CD14-positive monocyte (primary cell): ENCODE results near the gene SECISBP2L. TPM values are rescaled to one million over a fixed set of nuclear protein-coding genes. Genes with fewer than 3 reads are reported as not detected.

Source experiments
- DNase-seq, 3 donors: peaks; one replicate each; pipeline ENCODE4 v3.0.0-alpha.2; 2011 to 2022
- H2AFZ ChIP-seq: 2 replicates; pipeline ENCODE4 v1.6.0; 2012; ENCODE audit warnings: mild to moderate bottlenecking, low read depth, low read length, inconsistent platforms; ENCODE audit not compliant: insufficient read depth, poor library complexity, severe bottlenecking
- H3K27ac ChIP-seq, 2 donors: 1 replicate in 1 of 2; 2 replicates in 1 of 2; pipeline ENCODE4 v1.5.1; 2012 to 2013; ENCODE audit warnings: low read length in 2 of 2, control low read depth in 1 of 2, inconsistent platforms in 1 of 2, low read depth in 1 of 2, mild to moderate bottlenecking in 1 of 2
- H3K27me3 ChIP-seq, 2 donors: one replicate each; pipeline versions ENCODE4 v1.6.0 to v1.6.1; 2011 to 2013; ENCODE audit warnings: low read length in 2 of 2; ENCODE audit not compliant: control insufficient read depth in 2 of 2, insufficient read depth in 2 of 2
- H3K36me3 ChIP-seq, 2 donors: replicated peaks in 1 of 2; 1 replicate in 1 of 2; 2 replicates in 1 of 2; pipeline versions ENCODE4 v1.5.1 to v1.6.1; 2012 to 2013; ENCODE audit warnings: low read length in 2 of 2, control low read depth in 1 of 2, inconsistent platforms in 1 of 2, mild to moderate bottlenecking in 1 of 2; ENCODE audit not compliant: insufficient read depth in 2 of 2, control insufficient read depth in 1 of 2
- H3K4me1 ChIP-seq, 2 donors: 1 replicate in 1 of 2; 2 replicates in 1 of 2; pipeline versions ENCODE4 v1.5.1 to v1.6.1; 2012 to 2013; ENCODE audit warnings: low read length in 2 of 2, control low read depth in 1 of 2, inconsistent platforms in 1 of 2, mild to moderate bottlenecking in 1 of 2, moderate library complexity in 1 of 2; ENCODE audit not compliant: insufficient read depth in 2 of 2, control insufficient read depth in 1 of 2
- H3K4me2 ChIP-seq: replicated peaks from 2 replicates; pipeline ENCODE3; 2012; ENCODE audit warnings: low read length, moderate library complexity, mild to moderate bottlenecking; ENCODE audit not compliant: poor library complexity, severe bottlenecking; ENCODE audit errors: extremely low read depth
- H3K4me3 ChIP-seq, 3 experiments: fragments of 200-600 bp in 1 of 3; sonication (generic) in 1 of 3; replicated peaks in 1 of 3; 1 replicate in 2 of 3; 2 replicates in 1 of 3; pipeline ENCODE4 v1.5.1; 2011 to 2013; ENCODE audit warnings: low read length in 3 of 3, mild to moderate bottlenecking in 3 of 3, control low read depth in 2 of 3, low read depth in 2 of 3, inconsistent platforms in 1 of 3, moderate library complexity in 1 of 3
- H3K79me2 ChIP-seq: 2 replicates; pipeline ENCODE4 v1.6.0; 2012; ENCODE audit warnings: mild to moderate bottlenecking, control low read depth, inconsistent platforms, low read length, moderate library complexity; ENCODE audit not compliant: insufficient read depth
- H3K9ac ChIP-seq: 2 replicates; pipeline ENCODE4 v1.6.0; 2017; ENCODE audit warnings: low read length, mild to moderate bottlenecking; ENCODE audit not compliant: insufficient read depth, poor library complexity, severe bottlenecking
- H3K9me3 ChIP-seq, 2 donors: replicated peaks in 1 of 2; 1 replicate in 1 of 2; 2 replicates in 1 of 2; pipeline versions ENCODE4 v1.5.1 to v1.6.1; 2012 to 2013; ENCODE audit warnings: low read length in 2 of 2, control low read depth in 1 of 2; ENCODE audit not compliant: control insufficient read depth in 1 of 2, insufficient read depth in 1 of 2
- H4K20me1 ChIP-seq: 2 replicates; pipeline ENCODE4 v1.6.0; 2012; ENCODE audit warnings: mild to moderate bottlenecking, low read length, control low read depth, moderate library complexity; ENCODE audit not compliant: insufficient read depth
- H3K27ac Mint-ChIP-seq, 7 donors: one replicate each; pipeline ENCODE4 v1.8.0; 2020; ENCODE audit warnings: mild to moderate bottlenecking in 7 of 7, mixed read lengths in 7 of 7, moderate library complexity in 6 of 7, inconsistent platforms in 2 of 7
- H3K27me3 Mint-ChIP-seq, 3 donors: one replicate each; pipeline ENCODE4 v1.8.0; 2021 to 2022; ENCODE audit warnings: low read depth in 3 of 3, mild to moderate bottlenecking in 3 of 3, mixed read lengths in 3 of 3, moderate library complexity in 3 of 3, inconsistent platforms in 1 of 3
- H3K36me3 Mint-ChIP-seq, 2 donors: one replicate each; pipeline ENCODE4 v1.8.0; 2020; ENCODE audit warnings: mixed read lengths in 2 of 2, inconsistent platforms in 1 of 2, mild to moderate bottlenecking in 1 of 2
- H3K4me1 Mint-ChIP-seq: one replicate; pipeline ENCODE4 v1.8.0; 2020; ENCODE audit warnings: mild to moderate bottlenecking, mixed read lengths
- H3K4me3 Mint-ChIP-seq, 2 donors: one replicate each; pipeline ENCODE4 v1.8.0; 2020; ENCODE audit warnings: mild to moderate bottlenecking in 2 of 2, mixed read lengths in 2 of 2, moderate library complexity in 1 of 2
- H3K9me3 Mint-ChIP-seq, 7 donors: one replicate each; pipeline ENCODE4 v1.8.0; 2020 to 2022; ENCODE audit warnings: mixed read lengths in 7 of 7, mild to moderate bottlenecking in 6 of 7, moderate library complexity in 6 of 7, inconsistent platforms in 2 of 7
- CTCF ChIP-seq: fragments of 200-600 bp; IDR thresholded peaks from one replicate; pipeline ENCODE4 v1.8.0; 2022; ENCODE audit warnings: antibody characterized with exemption, mild to moderate bottlenecking
- WGBS: methylation state at CpG from one replicate; pipeline ENCODE4 v1.1.5; 2013; ENCODE audit warnings: missing lambda C conversion rate; ENCODE audit not compliant: insufficient coverage; 5-methylcytosine and 5-hydroxymethylcytosine counted together
- intact Hi-C, 2 donors: fragments of 100-400 bp; cut with micrococcal nuclease; formaldehyde crosslinking; loops; one replicate each; pipeline versions ENCODE4 v1.15.0 to v1.15.1; 2023
- polyA plus RNA-seq, 3 donors: library from polyadenylated mRNA; depleted of rRNA in 1 of 3; unstranded in 2 of 3; stranded (reverse) in 1 of 3; fragments of 300-500 nt in 2 of 3; fragments of >200 nt in 1 of 3; fragmentation: Illumina TruSeq in 2 of 3; gene quantifications; 1 replicate in 2 of 3; 2 replicates in 1 of 3; pipeline ENCODE4 v1.2.3, GENCODE V29; 2012 to 2021

Gene SECISBP2L
- polyA plus RNA-seq, 3 donors: 5.0 to 19.8 (median 9.5) TPM

- no peaks in the 10 kb centered on the region for H3K79me2 ChIP-seq
- intact Hi-C loops: no loop called here
- peak; percentile 30 to 63 (median 58) for DNase-seq
- H2AFZ ChIP-seq: peak overlapping the region; percentile 93
- H3K27ac Mint-ChIP-seq: peak overlapping the region in 1 of 7 donors; percentile 52
- H3K4me3 ChIP-seq: peak overlapping the region; percentile 21 to 74 (median 40)
- peaks cover 2 to 11% of the 10 kb centered on the region in 2 donors for H3K27me3 ChIP-seq
- WGBS: 7% methylated on average over 45 of the region's 53 CpGs
- H3K27me3 Mint-ChIP-seq: peaks cover 11 to 29% (median 12%) of the 10 kb centered on the region in 3 donors
- H3K36me3 ChIP-seq: no peaks in the 10 kb centered on the region
- peaks cover 7 to 13% of the 10 kb centered on the region in 2 donors for H3K4me1 ChIP-seq
- peaks cover 0 to 3% (median 0%) of the 10 kb centered on the region in 7 donors for H3K9me3 Mint-ChIP-seq
- H3K4me2 ChIP-seq: peak overlapping the region; percentile 73
- H3K9me3 ChIP-seq: no peaks in the 10 kb centered on the region
- peak; percentile 98 for TF ChIP-seq CTCF
- no peak overlapping the region for H3K27ac ChIP-seq
- H3K4me1 Mint-ChIP-seq: peaks cover 13% of the 10 kb centered on the region
- H3K4me3 Mint-ChIP-seq: peak overlapping the region; percentile 77 to 78
- no peaks in the 10 kb centered on the region for H3K36me3 Mint-ChIP-seq
- H3K9ac ChIP-seq: peak overlapping the region; percentile 57
- no peaks in the 10 kb centered on the region for H4K20me1 ChIP-seq
These were observed 70.5 kb downstream of the SECISBP2L start for GRCh38 chr15:48975472-48976419.

- no peaks in the 10 kb centered on the region for H4K20me1 ChIP-seq
- no peaks in the 10 kb centered on the region for H3K36me3 ChIP-seq
- no peaks in the 10 kb centered on the region for H3K9me3 ChIP-seq
- no peak overlapping the region for H3K27ac ChIP-seq
- no peak for TF ChIP-seq CTCF
- H3K27ac Mint-ChIP-seq: no peak overlapping the region
- peaks cover 0 to 3% (median 0%) of the 10 kb centered on the region in 7 donors for H3K9me3 Mint-ChIP-seq
- H3K27me3 ChIP-seq: peaks cover 2 to 11% of the 10 kb centered on the region in 2 donors
- H3K4me1 Mint-ChIP-seq: peaks cover 13% of the 10 kb centered on the region
- no peaks in the 10 kb centered on the region for H3K79me2 ChIP-seq
- peak overlapping the region; percentile 20 for H2AFZ ChIP-seq
- H3K4me2 ChIP-seq: no peak overlapping the region
- peaks cover 11 to 33% (median 16%) of the 10 kb centered on the region in 3 donors for H3K27me3 Mint-ChIP-seq
- peak overlapping the region in 1 of 2 donors; percentile 78 for H3K4me3 Mint-ChIP-seq
- no peak for DNase-seq
- no peaks in the 10 kb centered on the region for H3K36me3 Mint-ChIP-seq
- no peak overlapping the region for H3K4me3 ChIP-seq
- 100% methylated on average over 1 of the region's 2 CpGs for WGBS
- intact Hi-C loops: no loop called here
- no peak overlapping the region for H3K9ac ChIP-seq
- H3K4me1 ChIP-seq: peaks cover 7 to 13% of the 10 kb centered on the region in 2 donors
These were observed 71.4 kb downstream of the SECISBP2L start for GRCh38 chr15:48974882-48975281.
